HG02973 (cell line): Measurements from ENCODE around the gene IRF2.

Source experiments
- ATAC-seq: cut with Tn5 transposase; IDR thresholded peaks from one replicate; pipeline ENCODE4 v1.9.1; 2021; ENCODE audit warnings: moderate library complexity; ENCODE audit not compliant: unreplicated experiment

IRF2 gene

GRCh38 chr4:184373886-184374405 is 100.4 kb downstream of the IRF2 start:
- no peak for ATAC-seq

DNA sequence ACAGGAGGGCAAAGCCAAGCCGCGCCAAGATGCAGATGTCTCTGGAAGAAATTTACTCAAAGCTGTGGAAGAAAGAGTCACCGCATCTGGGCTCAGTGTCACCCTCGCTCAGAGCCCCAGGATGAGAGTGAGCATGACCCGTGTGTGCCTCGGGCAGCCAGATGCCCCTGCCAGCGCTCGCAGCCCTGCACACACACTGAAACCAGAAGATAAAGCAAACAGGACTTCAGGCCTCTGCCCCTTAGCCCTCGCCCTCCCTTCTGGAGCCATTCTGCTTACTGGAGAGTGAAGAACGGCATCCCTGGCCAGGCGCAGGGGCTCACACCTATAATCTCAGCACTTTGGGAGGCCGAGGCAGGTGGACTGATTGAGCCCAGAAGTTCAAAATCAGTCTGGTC is 103.0 kb downstream of the IRF2 start:
- no peak for ATAC-seq

- no peak for ATAC-seq
Measured at GRCh38 chr4:184370711-184371389, 103.5 kb downstream of the IRF2 start.

GRCh38 chr4:184369871-184370270 is 104.5 kb downstream of the IRF2 start:
- ATAC-seq, result no peak

DNA sequence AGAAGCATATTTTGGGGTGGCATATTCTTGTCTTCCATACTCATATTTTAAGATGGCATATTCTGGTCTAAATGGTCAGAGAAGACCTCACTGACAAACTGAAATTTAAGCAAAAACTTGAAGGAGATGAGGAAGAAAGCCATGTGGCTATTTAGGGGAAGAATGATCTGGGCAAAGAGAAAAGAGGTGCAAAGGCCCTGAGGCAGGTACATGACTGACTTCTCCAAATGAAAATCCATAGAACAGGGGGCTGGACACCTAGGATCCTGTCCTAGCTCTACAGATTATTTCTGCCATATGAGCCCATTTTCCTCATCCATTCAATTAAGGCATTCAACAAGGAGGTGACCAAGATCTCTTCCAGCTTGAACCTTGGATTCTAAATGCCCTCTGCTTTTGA is 105.6 kb downstream of the IRF2 start:
- no peak for ATAC-seq

- no peak for ATAC-seq
Measured at GRCh38 chr4:184368290-184368689, 106.1 kb downstream of the IRF2 start.

- no peak for ATAC-seq
Measured at GRCh38 chr4:184364100-184364921, 110.0 kb downstream of the IRF2 start.

DNA sequence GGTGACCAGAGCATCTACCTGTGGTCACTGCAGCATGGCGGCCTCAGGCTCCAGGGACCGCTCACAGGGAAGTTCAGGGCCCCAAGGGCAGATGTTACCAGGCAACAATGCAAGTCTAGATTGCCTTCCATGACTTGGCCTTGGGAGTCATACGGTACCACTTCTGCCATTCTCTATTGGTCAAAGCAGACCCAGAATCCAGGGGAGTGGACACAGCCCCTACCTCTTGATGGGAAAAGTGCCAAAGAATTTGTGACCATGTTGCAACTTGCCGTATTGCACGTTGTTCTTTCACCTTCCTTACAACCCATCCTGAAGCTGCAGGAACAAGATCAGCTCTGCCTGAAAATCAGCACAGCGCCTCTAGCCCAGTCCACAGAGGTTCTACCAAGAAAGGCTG is 111.1 kb downstream of the IRF2 start:
- ATAC-seq, result no peak

- ATAC-seq, result no peak
Measured at GRCh38 chr4:184362396-184362795, 112.0 kb downstream of the IRF2 start.

- no peak for ATAC-seq
Measured at GRCh38 chr4:184361443-184361842, 112.9 kb downstream of the IRF2 start.

- ATAC-seq, result no peak
Measured at GRCh38 chr4:184359888-184360287, 114.5 kb downstream of the IRF2 start.

- ATAC-seq, result no peak
Measured at GRCh38 chr4:184358521-184359232, 115.7 kb downstream of the IRF2 start.

DNA sequence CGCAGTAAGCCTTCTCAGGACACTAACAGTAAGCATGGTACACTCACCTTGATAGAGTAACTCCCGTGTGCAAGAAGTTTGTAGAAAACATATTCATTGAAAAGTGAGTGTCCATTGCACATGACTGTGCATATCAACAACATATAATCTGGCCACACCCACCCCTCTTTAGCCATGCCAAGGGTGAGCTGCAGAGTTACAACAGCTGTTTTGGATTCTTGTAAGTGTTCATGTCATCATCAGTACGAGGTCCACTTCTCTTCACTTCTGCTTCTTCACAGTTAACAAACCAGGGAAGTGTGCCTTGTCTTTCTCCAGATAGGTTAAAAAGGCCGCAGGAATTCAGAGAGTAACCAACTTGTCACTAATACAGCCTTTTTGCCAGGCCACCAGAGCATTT is 116.6 kb downstream of the IRF2 start:
- ATAC-seq, result no peak

DNA sequence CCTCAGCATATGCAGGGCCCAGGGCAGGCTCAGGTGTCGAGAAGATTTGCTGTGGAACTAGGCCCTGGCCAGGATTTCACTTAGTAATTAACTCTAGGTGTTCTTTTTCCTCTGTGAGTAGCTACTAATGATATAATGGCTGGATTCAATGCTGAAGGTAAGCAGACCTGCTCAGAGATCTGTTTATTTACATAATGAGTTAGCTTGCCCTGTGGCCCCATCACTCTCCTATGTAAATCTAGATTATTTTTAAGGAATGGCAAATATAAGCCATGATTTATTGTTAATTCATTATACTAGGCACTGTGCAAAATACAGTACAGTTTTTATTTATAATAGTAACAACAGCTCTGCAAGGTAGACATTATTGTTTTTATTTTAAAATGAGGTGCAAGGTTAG is 117.2 kb downstream of the IRF2 start:
- ATAC-seq, result no peak

- ATAC-seq, result no peak
Measured at GRCh38 chr4:184356366-184356765, 118.0 kb downstream of the IRF2 start.

GRCh38 chr4:184355857-184356256 is 118.5 kb downstream of the IRF2 start:
- no peak for ATAC-seq

DNA sequence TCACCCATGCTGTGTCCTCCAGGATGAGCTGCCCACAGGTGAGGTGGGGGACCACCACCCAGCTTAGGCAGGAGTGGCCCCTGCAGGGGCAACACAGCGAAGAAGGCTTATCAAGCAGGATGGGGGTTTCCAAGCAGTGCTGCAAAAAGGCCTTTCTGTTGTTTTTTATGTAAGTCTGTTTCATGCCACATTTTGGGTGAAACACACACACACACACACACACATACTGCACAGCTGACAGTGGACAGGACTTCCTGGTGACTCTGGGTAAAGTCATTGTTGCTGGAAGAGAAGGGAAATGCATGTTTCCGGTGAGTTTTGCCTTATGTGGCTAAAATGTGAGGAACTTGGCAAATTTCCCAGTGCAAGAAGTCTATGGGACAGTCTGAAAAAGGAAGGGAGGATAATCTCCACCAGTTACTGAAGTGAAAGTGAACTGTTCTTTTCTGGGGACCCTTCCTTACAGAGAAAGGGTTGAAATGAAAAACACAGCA is 119.2 kb downstream of the IRF2 start:
- ATAC-seq, result no peak

GRCh38 chr4:184352891-184353290 is 121.5 kb downstream of the IRF2 start:
- no peak for ATAC-seq

GRCh38 chr4:184351560-184352451 is 122.5 kb downstream of the IRF2 start:
- ATAC-seq, result no peak

DNA sequence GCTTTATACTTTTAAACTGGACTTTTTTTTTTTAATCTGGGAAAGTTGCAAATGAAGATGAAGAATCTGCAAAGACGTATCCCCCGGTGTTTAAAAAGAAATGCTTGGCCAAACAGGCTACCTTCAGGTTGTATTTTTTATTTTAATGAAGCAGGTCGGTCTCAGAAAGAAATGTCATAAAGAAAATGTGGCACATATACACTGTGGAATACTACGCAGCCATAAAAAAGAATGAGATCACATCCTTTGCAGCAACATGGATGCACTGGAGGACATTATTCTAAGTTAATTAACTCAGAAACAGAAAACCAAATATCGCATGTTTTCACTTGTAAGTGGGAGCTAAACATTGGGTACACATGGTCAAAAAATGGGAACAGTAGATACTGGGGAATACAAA is 123.4 kb downstream of the IRF2 start:
- ATAC-seq, result no peak
